Liver (tissue), 9 donors: ENCODE measurements around the gene HAPLN1. TPM values are rescaled to one million over a fixed set of nuclear protein-coding genes. Genes with fewer than 3 reads are reported as not detected.

ENCODE experiments used
- DNase-seq: peaks from one replicate; pipeline ENCODE4 v3.0.0-alpha.2; 2017; ENCODE audit warnings: low spot score
- H3K27ac ChIP-seq, 2 donors: one replicate each; pipeline ENCODE4 v1.7.0; 2013; ENCODE audit warnings: inconsistent platforms in 2 of 2, low read length in 2 of 2, control low read depth in 1 of 2, low read depth in 1 of 2, mild to moderate bottlenecking in 1 of 2
- H3K27me3 ChIP-seq, 4 donors: one replicate each; pipeline versions ENCODE4 v1.6.1 to v1.7.0; 2013; ENCODE audit warnings: low read length in 3 of 4, inconsistent platforms in 1 of 4, mild to moderate bottlenecking in 1 of 4, moderate library complexity in 1 of 4; ENCODE audit not compliant: control insufficient read depth in 4 of 4, insufficient read depth in 4 of 4
- H3K36me3 ChIP-seq, 4 donors: one replicate each; pipeline versions ENCODE4 v1.6.1 to v1.7.0; 2013; ENCODE audit warnings: low read length in 3 of 4, mild to moderate bottlenecking in 3 of 4, low read depth in 1 of 4, moderate library complexity in 1 of 4; ENCODE audit not compliant: control insufficient read depth in 4 of 4, insufficient read depth in 3 of 4
- H3K4me1 ChIP-seq, 4 donors: one replicate each; pipeline versions ENCODE4 v1.6.1 to v1.7.0; 2013; ENCODE audit warnings: low read length in 3 of 4, mild to moderate bottlenecking in 3 of 4, moderate library complexity in 1 of 4; ENCODE audit not compliant: control insufficient read depth in 4 of 4, insufficient read depth in 4 of 4
- H3K4me3 ChIP-seq, 3 donors: one replicate each; pipeline versions ENCODE4 v1.6.1 to v1.7.0; 2013; ENCODE audit warnings: low read length in 3 of 3, control low read depth in 1 of 3, low read depth in 1 of 3, mild to moderate bottlenecking in 1 of 3
- H3K9ac ChIP-seq, 2 donors: one replicate each; pipeline ENCODE4 v1.7.0; 2013; ENCODE audit warnings: low read length in 2 of 2, mild to moderate bottlenecking in 2 of 2, moderate library complexity in 2 of 2, control low read depth in 1 of 2, low read depth in 1 of 2
- H3K9me3 ChIP-seq, 4 donors: one replicate each; pipeline versions ENCODE4 v1.6.1 to v1.7.0; 2013; ENCODE audit warnings: low read length in 3 of 4; ENCODE audit not compliant: control insufficient read depth in 4 of 4
- EGR1 ChIP-seq, 2 donors: IDR thresholded peaks; 2 replicates each; pipeline ENCODE4 v1.6.1; 2016 to 2018; ENCODE audit warnings: antibody characterized with exemption in 2 of 2, low read depth in 2 of 2
- FOXA1 ChIP-seq: IDR thresholded peaks from 2 replicates; pipeline ENCODE4 v1.6.1; 2016; ENCODE audit warnings: antibody characterized with exemption
- FOXA2 ChIP-seq: IDR thresholded peaks from 2 replicates; pipeline ENCODE4 v1.6.1; 2016; ENCODE audit warnings: antibody characterized with exemption
- GABPA ChIP-seq, 2 donors: IDR thresholded peaks in 1 of 2; conservative IDR thresholded peaks in 1 of 2; 2 replicates each; pipeline ENCODE4 v1.6.1; 2016; ENCODE audit warnings: antibody characterized with exemption in 2 of 2, mild to moderate bottlenecking in 1 of 2, moderate library complexity in 1 of 2
- HNF4A ChIP-seq, 2 donors: conservative IDR thresholded peaks; 2 replicates each; pipeline ENCODE4 v1.6.1; 2016; ENCODE audit warnings: antibody characterized with exemption in 2 of 2, mild to moderate bottlenecking in 2 of 2
- HNF4G ChIP-seq: IDR thresholded peaks from 2 replicates; pipeline ENCODE4 v1.6.1; 2016; ENCODE audit warnings: antibody characterized with exemption
- JUND ChIP-seq, 2 donors: IDR thresholded peaks; 2 replicates each; pipeline ENCODE4 v1.6.1; 2016; ENCODE audit warnings: antibody characterized with exemption in 2 of 2
- NR2F2 ChIP-seq: IDR thresholded peaks from 2 replicates; pipeline ENCODE4 v1.6.1; 2016; ENCODE audit warnings: antibody characterized with exemption
- RAD21 ChIP-seq, 2 donors: IDR thresholded peaks; 2 replicates each; pipeline ENCODE4 v1.6.1; 2016; ENCODE audit warnings: antibody characterized with exemption in 2 of 2, mild to moderate bottlenecking in 2 of 2
- RXRA ChIP-seq, 2 donors: IDR thresholded peaks; 2 replicates each; pipeline ENCODE4 v1.6.1; 2017 to 2018; ENCODE audit warnings: antibody characterized with exemption in 2 of 2, mild to moderate bottlenecking in 1 of 2
- SP1 ChIP-seq: IDR thresholded peaks from 2 replicates; pipeline ENCODE4 v1.6.1; 2018; ENCODE audit warnings: antibody characterized with exemption, mild to moderate bottlenecking
- TAF1 ChIP-seq: conservative IDR thresholded peaks from 2 replicates; pipeline ENCODE4 v1.6.1; 2016; ENCODE audit warnings: antibody characterized with exemption, mild to moderate bottlenecking
- YY1 ChIP-seq: IDR thresholded peaks from 2 replicates; pipeline ENCODE4 v1.6.1; 2016; ENCODE audit warnings: antibody characterized with exemption, mild to moderate bottlenecking
- WGBS: extraction: QIAGEN DNeasy Blood & Tissue Kit; methylation state at CpG from one replicate; pipeline ENCODE4 v1.1.7; 2013; 5-methylcytosine and 5-hydroxymethylcytosine counted together
- polyA plus RNA-seq, 2 donors: library from polyadenylated mRNA; stranded (reverse) in 1 of 2; unstranded in 1 of 2; fragments of 200-250 nt in 1 of 2; fragments of >200 nt in 1 of 2; fragmentation: Nextera tagmentation in 1 of 2; extraction: Ambion mirVana in 1 of 2; gene quantifications; one replicate each; pipeline versions ENCODE4 v1.2.1 to v1.2.3, GENCODE V29; 2013 to 2015
- total RNA-seq, 2 donors: library from RNA; depleted of rRNA; stranded (reverse); fragments of >200 nt; gene quantifications; one replicate each; pipeline ENCODE4 v1.2.3, GENCODE V29; 2014
- TF ChIP-seq, protein P1 (sequence below): IDR thresholded peaks from 2 replicates; pipeline ENCODE4 v1.6.1; 2016; ENCODE audit warnings: antibody characterized with exemption
- TF ChIP-seq, protein P2 (sequence below): fragments of 150-350 bp; IDR thresholded peaks from 2 replicates; pipeline ENCODE4 v1.5.1; 2017; ENCODE audit warnings: improper control_type of control experiment, low read depth, low read length; ENCODE audit not compliant: missing input control
- TF ChIP-seq, protein P3 (sequence below): IDR thresholded peaks from 2 replicates; pipeline ENCODE4 v1.6.1; 2016; ENCODE audit warnings: antibody characterized with exemption
- TF ChIP-seq, protein P4 (sequence below): IDR thresholded peaks from 2 replicates; pipeline ENCODE4 v1.6.1; 2016; ENCODE audit warnings: antibody characterized with exemption, mild to moderate bottlenecking
- TF ChIP-seq, protein P5 (sequence below): IDR thresholded peaks from 2 replicates; pipeline ENCODE4 v1.6.1; 2016; ENCODE audit warnings: antibody characterized with exemption
- donor health status: healthy.
- donor health status: healthy.
- donor health status: healthy.
- donor health status: healthy.
- donor health status: healthy.

The HAPLN1 gene
- total and polyA plus RNA-seq, 4 donors = 0.07 to 1.3 TPM; not detected in 2

DNA sequence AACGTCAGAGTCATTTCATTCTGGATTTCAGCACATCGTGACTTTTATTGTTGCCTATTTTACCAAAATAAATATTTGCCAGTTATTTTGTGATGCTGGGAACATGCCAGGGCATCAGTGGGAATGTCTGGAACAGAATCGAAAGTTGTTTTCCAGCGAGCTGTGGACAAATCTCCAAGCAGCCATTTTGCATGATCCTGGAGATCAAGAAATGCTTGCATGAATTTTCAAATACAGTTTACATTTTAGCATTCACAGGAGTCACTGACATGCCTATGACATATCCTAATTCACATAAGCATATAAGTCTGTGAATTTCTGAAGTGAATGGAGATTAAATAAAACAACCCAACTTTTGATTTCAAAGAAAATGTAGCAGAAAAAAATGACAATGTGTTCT lies 129.7 kb downstream of the HAPLN1 start:
- TF ChIP-seq TAF1 (no peak), GABPA (IDR thresholded peaks at IDR 0.05 in 1 of 2, conservative IDR thresholded peaks at IDR 0.05 in 1 of 2) (no peak), EGR1 (IDR thresholded peaks at IDR 0.05; ENCODE audit: low read depth in 2 of 2) (no peak), JUND (IDR thresholded peaks at IDR 0.05) (no peak), RXRA (IDR thresholded peaks at IDR 0.05) (no peak), HNF4G (no peak), NR2F2 (no peak), FOXA2 (no peak), SP1 (no peak), RAD21 (IDR thresholded peaks at IDR 0.05) (no peak), HNF4A (conservative IDR thresholded peaks at IDR 0.05) (no peak), YY1 (no peak), FOXA1 (no peak)
- TF ChIP-seq, protein P1, sequence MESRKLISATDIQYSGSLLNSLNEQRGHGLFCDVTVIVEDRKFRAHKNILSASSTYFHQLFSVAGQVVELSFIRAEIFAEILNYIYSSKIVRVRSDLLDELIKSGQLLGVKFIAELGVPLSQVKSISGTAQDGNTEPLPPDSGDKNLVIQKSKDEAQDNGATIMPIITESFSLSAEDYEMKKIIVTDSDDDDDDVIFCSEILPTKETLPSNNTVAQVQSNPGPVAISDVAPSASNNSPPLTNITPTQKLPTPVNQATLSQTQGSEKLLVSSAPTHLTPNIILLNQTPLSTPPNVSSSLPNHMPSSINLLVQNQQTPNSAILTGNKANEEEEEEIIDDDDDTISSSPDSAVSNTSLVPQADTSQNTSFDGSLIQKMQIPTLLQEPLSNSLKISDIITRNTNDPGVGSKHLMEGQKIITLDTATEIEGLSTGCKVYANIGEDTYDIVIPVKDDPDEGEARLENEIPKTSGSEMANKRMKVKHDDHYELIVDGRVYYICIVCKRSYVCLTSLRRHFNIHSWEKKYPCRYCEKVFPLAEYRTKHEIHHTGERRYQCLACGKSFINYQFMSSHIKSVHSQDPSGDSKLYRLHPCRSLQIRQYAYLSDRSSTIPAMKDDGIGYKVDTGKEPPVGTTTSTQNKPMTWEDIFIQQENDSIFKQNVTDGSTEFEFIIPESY = no peak
- TF ChIP-seq, protein P2, sequence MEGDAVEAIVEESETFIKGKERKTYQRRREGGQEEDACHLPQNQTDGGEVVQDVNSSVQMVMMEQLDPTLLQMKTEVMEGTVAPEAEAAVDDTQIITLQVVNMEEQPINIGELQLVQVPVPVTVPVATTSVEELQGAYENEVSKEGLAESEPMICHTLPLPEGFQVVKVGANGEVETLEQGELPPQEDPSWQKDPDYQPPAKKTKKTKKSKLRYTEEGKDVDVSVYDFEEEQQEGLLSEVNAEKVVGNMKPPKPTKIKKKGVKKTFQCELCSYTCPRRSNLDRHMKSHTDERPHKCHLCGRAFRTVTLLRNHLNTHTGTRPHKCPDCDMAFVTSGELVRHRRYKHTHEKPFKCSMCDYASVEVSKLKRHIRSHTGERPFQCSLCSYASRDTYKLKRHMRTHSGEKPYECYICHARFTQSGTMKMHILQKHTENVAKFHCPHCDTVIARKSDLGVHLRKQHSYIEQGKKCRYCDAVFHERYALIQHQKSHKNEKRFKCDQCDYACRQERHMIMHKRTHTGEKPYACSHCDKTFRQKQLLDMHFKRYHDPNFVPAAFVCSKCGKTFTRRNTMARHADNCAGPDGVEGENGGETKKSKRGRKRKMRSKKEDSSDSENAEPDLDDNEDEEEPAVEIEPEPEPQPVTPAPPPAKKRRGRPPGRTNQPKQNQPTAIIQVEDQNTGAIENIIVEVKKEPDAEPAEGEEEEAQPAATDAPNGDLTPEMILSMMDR = no peak
- TF ChIP-seq, protein P3, sequence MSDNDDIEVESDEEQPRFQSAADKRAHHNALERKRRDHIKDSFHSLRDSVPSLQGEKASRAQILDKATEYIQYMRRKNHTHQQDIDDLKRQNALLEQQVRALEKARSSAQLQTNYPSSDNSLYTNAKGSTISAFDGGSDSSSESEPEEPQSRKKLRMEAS = no peak
- TF ChIP-seq, protein P4, sequence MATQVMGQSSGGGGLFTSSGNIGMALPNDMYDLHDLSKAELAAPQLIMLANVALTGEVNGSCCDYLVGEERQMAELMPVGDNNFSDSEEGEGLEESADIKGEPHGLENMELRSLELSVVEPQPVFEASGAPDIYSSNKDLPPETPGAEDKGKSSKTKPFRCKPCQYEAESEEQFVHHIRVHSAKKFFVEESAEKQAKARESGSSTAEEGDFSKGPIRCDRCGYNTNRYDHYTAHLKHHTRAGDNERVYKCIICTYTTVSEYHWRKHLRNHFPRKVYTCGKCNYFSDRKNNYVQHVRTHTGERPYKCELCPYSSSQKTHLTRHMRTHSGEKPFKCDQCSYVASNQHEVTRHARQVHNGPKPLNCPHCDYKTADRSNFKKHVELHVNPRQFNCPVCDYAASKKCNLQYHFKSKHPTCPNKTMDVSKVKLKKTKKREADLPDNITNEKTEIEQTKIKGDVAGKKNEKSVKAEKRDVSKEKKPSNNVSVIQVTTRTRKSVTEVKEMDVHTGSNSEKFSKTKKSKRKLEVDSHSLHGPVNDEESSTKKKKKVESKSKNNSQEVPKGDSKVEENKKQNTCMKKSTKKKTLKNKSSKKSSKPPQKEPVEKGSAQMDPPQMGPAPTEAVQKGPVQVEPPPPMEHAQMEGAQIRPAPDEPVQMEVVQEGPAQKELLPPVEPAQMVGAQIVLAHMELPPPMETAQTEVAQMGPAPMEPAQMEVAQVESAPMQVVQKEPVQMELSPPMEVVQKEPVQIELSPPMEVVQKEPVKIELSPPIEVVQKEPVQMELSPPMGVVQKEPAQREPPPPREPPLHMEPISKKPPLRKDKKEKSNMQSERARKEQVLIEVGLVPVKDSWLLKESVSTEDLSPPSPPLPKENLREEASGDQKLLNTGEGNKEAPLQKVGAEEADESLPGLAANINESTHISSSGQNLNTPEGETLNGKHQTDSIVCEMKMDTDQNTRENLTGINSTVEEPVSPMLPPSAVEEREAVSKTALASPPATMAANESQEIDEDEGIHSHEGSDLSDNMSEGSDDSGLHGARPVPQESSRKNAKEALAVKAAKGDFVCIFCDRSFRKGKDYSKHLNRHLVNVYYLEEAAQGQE = no peak
- TF ChIP-seq, protein P5, sequence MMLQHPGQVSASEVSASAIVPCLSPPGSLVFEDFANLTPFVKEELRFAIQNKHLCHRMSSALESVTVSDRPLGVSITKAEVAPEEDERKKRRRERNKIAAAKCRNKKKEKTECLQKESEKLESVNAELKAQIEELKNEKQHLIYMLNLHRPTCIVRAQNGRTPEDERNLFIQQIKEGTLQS = no peak
- 76% methylated on average over 4 of the region's 4 CpGs for WGBS
- no peak overlapping the region for H3K9ac ChIP-seq
- no peak for DNase-seq
- no peaks in the 10 kb centered on the region for H3K27me3 ChIP-seq
- no peaks in the 10 kb centered on the region for H3K36me3 ChIP-seq
- no peaks in the 10 kb centered on the region for H3K4me1 ChIP-seq
- H3K4me3 ChIP-seq = no peak overlapping the region
- no peak overlapping the region for H3K27ac ChIP-seq
- H3K9me3 ChIP-seq = no peaks in the 10 kb centered on the region
